ENCODE results near the gene KCNAB3. TPM values are rescaled to one million over a fixed set of nuclear protein-coding genes. Genes with fewer than 3 reads are reported as not detected.

The KCNAB3 gene
- total and polyA plus RNA-seq, 9 of the 15 experiments (the other 6 are each of a cell fraction or from before 2014, with no cell fraction given): 0.03 to 2.5 (median 1.1) TPM

DNA sequence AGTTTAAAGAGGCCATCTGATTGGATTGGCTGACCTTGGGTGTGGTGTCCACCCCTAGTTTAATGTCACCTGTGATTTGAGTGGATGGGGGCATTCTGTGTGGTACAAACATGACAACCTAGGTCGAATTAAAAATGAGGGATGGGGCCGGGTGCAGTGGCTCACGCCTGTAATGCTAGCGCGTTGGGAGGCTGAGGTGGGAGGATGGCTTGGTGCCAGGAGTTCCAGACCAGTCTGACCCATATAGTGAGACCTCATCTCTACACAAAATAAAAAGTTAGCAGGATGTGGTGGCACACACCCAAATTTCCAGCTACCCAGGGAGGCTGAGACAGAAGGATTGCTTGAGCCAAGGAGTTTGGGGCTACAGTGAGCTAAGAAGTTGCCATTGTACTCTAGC lies 16.8 kb upstream of the KCNAB3 start (continued):
- TF ChIP-seq JUNB (CRISPR knock-in tag; conservative IDR thresholded peaks at IDR 0.05): no peak

DNA sequence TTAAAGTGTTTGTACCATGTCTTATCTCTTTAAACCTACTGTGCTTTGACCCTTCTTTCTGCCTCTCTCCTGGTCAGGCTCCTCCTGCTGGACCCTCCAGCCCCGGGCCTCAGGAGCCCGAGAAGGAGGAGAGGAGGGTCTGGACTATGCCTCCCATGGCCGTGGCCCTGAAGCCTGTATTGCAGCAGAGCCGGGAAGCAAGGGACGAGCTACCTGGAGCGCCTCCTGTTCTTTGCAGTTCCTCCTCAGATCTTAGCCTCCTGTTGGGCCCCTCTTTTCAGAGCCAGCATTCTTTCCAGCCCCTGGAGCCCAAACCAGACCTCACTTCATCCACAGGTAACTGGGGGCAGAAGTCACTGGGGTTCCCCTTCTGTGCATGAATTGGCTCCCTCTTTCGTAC lies 16.0 kb upstream of the KCNAB3 start:
- BruUV-seq (replicated peaks): no TSS peak
- Histone ChIP-seq H3K27ac (ENCODE audit: extremely low read depth, low read depth, low read length) (no peak overlapping the region), H3K4me3 (no peak overlapping the region), H3K36me3 (ENCODE audit: control insufficient read depth, insufficient read depth, low read length) (peaks cover 59% of the 10 kb centered on the region), H3K9ac (ENCODE audit: insufficient read depth in 1 of 2, low read depth in 2 of 2, low read length in 2 of 2) (no peak overlapping the region), H3K79me2 (ENCODE audit: control insufficient read depth, insufficient read depth, low read length) (no peaks in the 10 kb centered on the region), H2AFZ (ENCODE audit: low read depth, low read length) (no peak overlapping the region), H3K4me2 (ENCODE audit: insufficient read depth, low read length) (no peak overlapping the region), H3K9me1 (ENCODE audit: control insufficient read depth, insufficient read depth, low read length) (no peaks in the 10 kb centered on the region), H3K27me3 (ENCODE audit: control insufficient read depth in 2 of 2, insufficient read depth in 2 of 2, low read length in 2 of 2) (no peaks in the 10 kb centered on the region), H4K20me1 (replicated peaks; ENCODE audit: control insufficient read depth, insufficient read depth, low read length) (no peaks in the 10 kb centered on the region), H3K9me3 (replicated peaks; ENCODE audit: control insufficient read depth, insufficient read depth, low read depth, low read length) (no peaks in the 10 kb centered on the region), H3K4me1 (replicated peaks in 1 of 2; ENCODE audit: control insufficient read depth in 2 of 2, insufficient read depth in 2 of 2, low read length in 2 of 2) (no peaks in the 10 kb centered on the region)
- no peak for DNase-seq (ENCODE audit: extremely low read depth in 1 of 4, low spot score in 3 of 4)
- TF ChIP-seq MECOM (CRISPR knock-in tag; IDR thresholded peaks at IDR 0.05) (no peak), ZNF3 (CRISPR knock-in tag; IDR thresholded peaks at IDR 0.05) (no peak), MEF2D (tag; conservative IDR thresholded peaks at IDR 0.05; ENCODE audit: low read depth) (no peak)
- TF ChIP-seq, protein P1, sequence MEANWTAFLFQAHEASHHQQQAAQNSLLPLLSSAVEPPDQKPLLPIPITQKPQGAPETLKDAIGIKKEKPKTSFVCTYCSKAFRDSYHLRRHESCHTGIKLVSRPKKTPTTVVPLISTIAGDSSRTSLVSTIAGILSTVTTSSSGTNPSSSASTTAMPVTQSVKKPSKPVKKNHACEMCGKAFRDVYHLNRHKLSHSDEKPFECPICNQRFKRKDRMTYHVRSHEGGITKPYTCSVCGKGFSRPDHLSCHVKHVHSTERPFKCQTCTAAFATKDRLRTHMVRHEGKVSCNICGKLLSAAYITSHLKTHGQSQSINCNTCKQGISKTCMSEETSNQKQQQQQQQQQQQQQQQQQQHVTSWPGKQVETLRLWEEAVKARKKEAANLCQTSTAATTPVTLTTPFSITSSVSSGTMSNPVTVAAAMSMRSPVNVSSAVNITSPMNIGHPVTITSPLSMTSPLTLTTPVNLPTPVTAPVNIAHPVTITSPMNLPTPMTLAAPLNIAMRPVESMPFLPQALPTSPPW (CRISPR knock-in tag; IDR thresholded peaks at IDR 0.05): no peak
- in situ Hi-C loops (cut with MboI) (no loop called here), intact Hi-C loops (cut with micrococcal nuclease) (no loop called here)
- 80% methylated on average over 3 of the region's 7 CpGs for WGBS (ENCODE audit: insufficient coverage, low coverage, missing lambda C conversion rate)
- ChIA-PET POLR2A (interaction anchor here (0.5 to 1.6 kb wide), 3 partner anchors 8 to 19 kb away, joined by 3 to 6 read pairs (median 3); no protein-coding TSS in a partner anchor), CTCF (ENCODE audit: low intra/inter-chr PET ratio) (no interaction called here)
- no peak for FAIRE-seq
- no peak for ATAC-seq

All from K562 (cell line).